HFFc6 (cell line): ENCODE results near the gene HORMAD1. TPM values are rescaled to one million over a fixed set of nuclear protein-coding genes. Genes with fewer than 3 reads are reported as not detected.
"Not testable (repeated sequence)": the region's sequence is repeated elsewhere in the genome, so short reads cannot be mapped to it uniquely, and the experiment has no call there.

Experiments used
- DNase-seq: peaks from one replicate; pipeline ENCODE4 v3.0.0-alpha.2; 2018
- H3K27ac Mint-ChIP-seq: 2 replicates; pipeline ENCODE4 v1.8.0; 2020; ENCODE audit warnings: mild to moderate bottlenecking, mixed read lengths
- H3K27me3 Mint-ChIP-seq: 2 replicates; pipeline ENCODE4 v1.8.0; 2021; ENCODE audit warnings: mild to moderate bottlenecking, moderate library complexity, mixed read lengths; ENCODE audit not compliant: insufficient read depth
- H3K36me3 Mint-ChIP-seq: 2 replicates; pipeline ENCODE4 v1.8.0; 2021; ENCODE audit warnings: low read depth, mixed read lengths
- H3K4me1 Mint-ChIP-seq: 2 replicates; pipeline ENCODE4 v1.8.0; 2020; ENCODE audit warnings: low read depth, mixed read lengths
- H3K4me3 Mint-ChIP-seq: 2 replicates; pipeline ENCODE4 v1.8.0; 2020; ENCODE audit warnings: mild to moderate bottlenecking, moderate library complexity, mixed read lengths
- H3K9me3 Mint-ChIP-seq: 2 replicates; pipeline ENCODE4 v1.8.0; 2020; ENCODE audit warnings: mild to moderate bottlenecking, mixed read lengths
- CTCF ChIP-seq: fragments of 200-600 bp; sonication (generic); IDR thresholded peaks from 2 replicates; pipeline ENCODE4 v1.5.0; 2021; ENCODE audit warnings: antibody characterized with exemption, mild to moderate bottlenecking
- total RNA-seq, 6 experiments: library from RNA; stranded (reverse); fragmentation: NEBNext Ultra II Directional; extraction: Animal tissue kit (Norgen Biotek cat#: 25700); gene quantifications; 2 replicates in 1 of 6; 3 replicates in 5 of 6; pipeline ENCODE4 v1.2.3, GENCODE V29; 2021

Gene HORMAD1
- total RNA-seq, 6 experiments from 2014 or later, result not detected

- no peak overlapping the region for H3K27ac Mint-ChIP-seq
- peaks cover 3% of the 10 kb centered on the region; the same call in 1 of the 2 replicates for H3K36me3 Mint-ChIP-seq
- no peak for TF ChIP-seq CTCF
- no peaks in the 10 kb centered on the region for H3K9me3 Mint-ChIP-seq
- DNase-seq, result no peak
- H3K4me1 Mint-ChIP-seq, result no peaks in the 10 kb centered on the region
- peaks cover 5% of the 10 kb centered on the region for H3K27me3 Mint-ChIP-seq
- H3K4me3 Mint-ChIP-seq, result no peak overlapping the region
Measured at GRCh38 chr1:150718225-150718891, 2.3 kb downstream of the HORMAD1 start.

GRCh38 chr1:150709031-150709430, 11.7 kb downstream of the HORMAD1 start:
- not testable (repeated sequence) for DNase-seq, H3K9me3 Mint-ChIP-seq, H3K4me1 Mint-ChIP-seq, H3K36me3 Mint-ChIP-seq, H3K27ac Mint-ChIP-seq, H3K27me3 Mint-ChIP-seq, H3K4me3 Mint-ChIP-seq

- no peak for DNase-seq
- Mint-ChIP-seq H3K4me3 (no peak overlapping the region), H3K27ac (no peak overlapping the region), H3K4me1 (no peaks in the 10 kb centered on the region), H3K9me3 (no peaks in the 10 kb centered on the region), H3K27me3 (peaks cover 2% of the 10 kb centered on the region; the same call in 1 of the 2 replicates), H3K36me3 (no peaks in the 10 kb centered on the region)
- TF ChIP-seq CTCF, result no peak
Measured at GRCh38 chr1:150708595-150708994, 12.1 kb downstream of the HORMAD1 start.

- H3K4me1 Mint-ChIP-seq, result no peaks in the 10 kb centered on the region
- H3K27ac Mint-ChIP-seq, result no peak overlapping the region
- no peaks in the 10 kb centered on the region for H3K9me3 Mint-ChIP-seq
- no peak for TF ChIP-seq CTCF
- H3K36me3 Mint-ChIP-seq, result no peaks in the 10 kb centered on the region
- no peak overlapping the region for H3K4me3 Mint-ChIP-seq
- H3K27me3 Mint-ChIP-seq, result peaks cover 12% of the 10 kb centered on the region
- DNase-seq, result no peak
Measured at GRCh38 chr1:150706091-150706490, 14.6 kb downstream of the HORMAD1 start.

GRCh38 chr1:150703427-150703826, 17.3 kb downstream of the HORMAD1 start:
- no peak for DNase-seq
- no peak for TF ChIP-seq CTCF
- Mint-ChIP-seq H3K27me3 (peaks cover 12% of the 10 kb centered on the region), H3K4me3 (no peak overlapping the region), H3K27ac (no peak overlapping the region), H3K4me1 (no peaks in the 10 kb centered on the region), H3K9me3 (no peaks in the 10 kb centered on the region), H3K36me3 (no peaks in the 10 kb centered on the region)

- peak within 1 kb of the TSS; percentile 99 for H3K4me3 Mint-ChIP-seq
- H3K9me3 Mint-ChIP-seq, result no peaks in the 10 kb centered on the region
- H3K27ac Mint-ChIP-seq, result peak within 1 kb of the TSS; percentile 99
- peaks cover 6% of the 10 kb centered on the region for H3K27me3 Mint-ChIP-seq
- DNase-seq, result peak; percentile 99
- peaks cover 31% of the 10 kb centered on the region for H3K4me1 Mint-ChIP-seq
- TF ChIP-seq CTCF, result peak; percentile 46
- H3K36me3 Mint-ChIP-seq, result peaks cover 12% of the 10 kb centered on the region
Measured at GRCh38 chr1:150696995-150697927, 23.4 kb downstream of the HORMAD1 start, which contains the start of gene GOLPH3L. Gene GOLPH3L (minus strand): TSS chr1:150697154. CDS start chr1:150694838, 2,316 bp downstream.
